Measurements from ENCODE around the gene RHOB. TPM values are rescaled to one million over a fixed set of nuclear protein-coding genes. Genes with fewer than 3 reads are reported as not detected.

The RHOB gene
- total RNA-seq, 1 experiment from 2014 or later, result 38.9 TPM

DNA sequence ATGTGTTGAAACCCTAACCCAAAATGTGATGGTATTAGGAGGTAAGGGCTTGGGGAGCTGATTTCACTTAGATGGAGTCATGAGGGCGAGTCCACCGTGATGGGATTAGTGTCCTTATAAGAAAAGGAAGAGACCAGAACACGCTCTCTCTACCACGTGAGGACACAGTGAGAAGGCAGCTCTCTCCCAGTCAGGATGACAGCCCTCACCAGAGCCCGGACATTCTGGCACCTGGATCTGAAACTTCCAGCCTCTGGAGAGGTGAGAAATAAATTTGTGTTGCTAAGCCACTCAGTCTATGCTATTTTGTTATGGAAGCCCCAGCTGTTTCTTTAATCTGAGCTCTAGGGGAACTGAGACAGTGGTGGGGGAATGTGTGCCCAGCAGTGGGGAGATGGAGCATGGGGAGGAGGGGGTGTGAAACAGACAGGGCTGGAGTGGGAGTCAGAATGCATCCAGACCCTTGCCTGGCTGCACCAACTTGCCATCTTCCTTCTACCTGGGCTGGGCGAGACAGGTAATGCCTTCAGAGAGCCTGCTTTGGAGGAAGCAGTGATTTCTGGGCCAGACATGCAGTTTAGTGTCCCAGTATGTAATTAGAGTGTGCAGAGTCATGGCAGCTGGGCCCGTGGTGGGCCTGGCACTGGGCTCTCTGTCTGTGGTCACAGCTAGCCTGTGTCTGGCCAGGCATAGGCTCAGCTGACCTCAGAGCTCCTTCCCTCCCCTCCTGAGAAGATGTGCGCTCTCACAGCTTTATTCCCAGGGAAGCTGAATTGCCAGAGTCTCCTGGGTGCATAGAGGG, 38.1 kb downstream of the RHOB start:
- TF ChIP-seq SIN3A (IDR thresholded peaks at IDR 0.05; ENCODE audit: borderline replicate concordance, insufficient read depth, low read depth, low read length) (no peak), POLR2AphosphoS5 (IDR thresholded peaks at IDR 0.05; ENCODE audit: low read depth, low read length) (no peak), TCF7L2 (IDR thresholded peaks at IDR 0.05; ENCODE audit: low read depth, low read length) (no peak)
- TF ChIP-seq, protein P1, sequence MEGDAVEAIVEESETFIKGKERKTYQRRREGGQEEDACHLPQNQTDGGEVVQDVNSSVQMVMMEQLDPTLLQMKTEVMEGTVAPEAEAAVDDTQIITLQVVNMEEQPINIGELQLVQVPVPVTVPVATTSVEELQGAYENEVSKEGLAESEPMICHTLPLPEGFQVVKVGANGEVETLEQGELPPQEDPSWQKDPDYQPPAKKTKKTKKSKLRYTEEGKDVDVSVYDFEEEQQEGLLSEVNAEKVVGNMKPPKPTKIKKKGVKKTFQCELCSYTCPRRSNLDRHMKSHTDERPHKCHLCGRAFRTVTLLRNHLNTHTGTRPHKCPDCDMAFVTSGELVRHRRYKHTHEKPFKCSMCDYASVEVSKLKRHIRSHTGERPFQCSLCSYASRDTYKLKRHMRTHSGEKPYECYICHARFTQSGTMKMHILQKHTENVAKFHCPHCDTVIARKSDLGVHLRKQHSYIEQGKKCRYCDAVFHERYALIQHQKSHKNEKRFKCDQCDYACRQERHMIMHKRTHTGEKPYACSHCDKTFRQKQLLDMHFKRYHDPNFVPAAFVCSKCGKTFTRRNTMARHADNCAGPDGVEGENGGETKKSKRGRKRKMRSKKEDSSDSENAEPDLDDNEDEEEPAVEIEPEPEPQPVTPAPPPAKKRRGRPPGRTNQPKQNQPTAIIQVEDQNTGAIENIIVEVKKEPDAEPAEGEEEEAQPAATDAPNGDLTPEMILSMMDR (IDR thresholded peaks at IDR 0.05), result no peak
- TF ChIP-seq, protein P2, sequence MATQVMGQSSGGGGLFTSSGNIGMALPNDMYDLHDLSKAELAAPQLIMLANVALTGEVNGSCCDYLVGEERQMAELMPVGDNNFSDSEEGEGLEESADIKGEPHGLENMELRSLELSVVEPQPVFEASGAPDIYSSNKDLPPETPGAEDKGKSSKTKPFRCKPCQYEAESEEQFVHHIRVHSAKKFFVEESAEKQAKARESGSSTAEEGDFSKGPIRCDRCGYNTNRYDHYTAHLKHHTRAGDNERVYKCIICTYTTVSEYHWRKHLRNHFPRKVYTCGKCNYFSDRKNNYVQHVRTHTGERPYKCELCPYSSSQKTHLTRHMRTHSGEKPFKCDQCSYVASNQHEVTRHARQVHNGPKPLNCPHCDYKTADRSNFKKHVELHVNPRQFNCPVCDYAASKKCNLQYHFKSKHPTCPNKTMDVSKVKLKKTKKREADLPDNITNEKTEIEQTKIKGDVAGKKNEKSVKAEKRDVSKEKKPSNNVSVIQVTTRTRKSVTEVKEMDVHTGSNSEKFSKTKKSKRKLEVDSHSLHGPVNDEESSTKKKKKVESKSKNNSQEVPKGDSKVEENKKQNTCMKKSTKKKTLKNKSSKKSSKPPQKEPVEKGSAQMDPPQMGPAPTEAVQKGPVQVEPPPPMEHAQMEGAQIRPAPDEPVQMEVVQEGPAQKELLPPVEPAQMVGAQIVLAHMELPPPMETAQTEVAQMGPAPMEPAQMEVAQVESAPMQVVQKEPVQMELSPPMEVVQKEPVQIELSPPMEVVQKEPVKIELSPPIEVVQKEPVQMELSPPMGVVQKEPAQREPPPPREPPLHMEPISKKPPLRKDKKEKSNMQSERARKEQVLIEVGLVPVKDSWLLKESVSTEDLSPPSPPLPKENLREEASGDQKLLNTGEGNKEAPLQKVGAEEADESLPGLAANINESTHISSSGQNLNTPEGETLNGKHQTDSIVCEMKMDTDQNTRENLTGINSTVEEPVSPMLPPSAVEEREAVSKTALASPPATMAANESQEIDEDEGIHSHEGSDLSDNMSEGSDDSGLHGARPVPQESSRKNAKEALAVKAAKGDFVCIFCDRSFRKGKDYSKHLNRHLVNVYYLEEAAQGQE (IDR thresholded peaks at IDR 0.05; ENCODE audit: insufficient read depth in 1 of 2, low read depth in 2 of 2, low read length in 1 of 2), result no peak
- no peak overlapping the region for H3K27ac ChIP-seq (ENCODE audit: low read length)
- intact Hi-C loops (cut with micrococcal nuclease; ENCODE audit: unreplicated experiment), result no loop called here
- H3K4me1 ChIP-seq (ENCODE audit: control insufficient read depth, insufficient read depth, low read length), result no peaks in the 10 kb centered on the region; the same call in 1 of the 2 replicates
- DNase-seq (ENCODE audit: low read depth, low spot score) (no peak), ATAC-seq (no peak)
- in situ Hi-C loops (cut with HindIII; ENCODE audit: low pct_unique_long_range_greater_than_20kb, low sequenced_read_pairs), result no loop called here
- no peaks in the 10 kb centered on the region for H3K27me3 ChIP-seq (ENCODE audit: control insufficient read depth, insufficient read depth, low read length)
- POLR2A ChIA-PET, result interaction anchor here (0.6 kb wide), 1 partner anchor 10 kb away, joined by 7 read pairs; no protein-coding TSS in a partner anchor
- H3K4me3 ChIP-seq (ENCODE audit: low read depth in 2 of 2, low read length in 2 of 2), result no peak overlapping the region
- no peaks in the 10 kb centered on the region for H3K9me3 ChIP-seq (ENCODE audit: control insufficient read depth, insufficient read depth, low read depth, low read length)
- no TSS peak for BruUV-seq (replicated peaks)
- CTCF ChIA-PET, result interaction anchor here (1.0 kb wide), 1 partner anchor 165 kb away, joined by 3 read pairs; no protein-coding TSS in a partner anchor
- no peaks in the 10 kb centered on the region for H3K36me3 ChIP-seq (ENCODE audit: control insufficient read depth, insufficient read depth, low read length)

DNA sequence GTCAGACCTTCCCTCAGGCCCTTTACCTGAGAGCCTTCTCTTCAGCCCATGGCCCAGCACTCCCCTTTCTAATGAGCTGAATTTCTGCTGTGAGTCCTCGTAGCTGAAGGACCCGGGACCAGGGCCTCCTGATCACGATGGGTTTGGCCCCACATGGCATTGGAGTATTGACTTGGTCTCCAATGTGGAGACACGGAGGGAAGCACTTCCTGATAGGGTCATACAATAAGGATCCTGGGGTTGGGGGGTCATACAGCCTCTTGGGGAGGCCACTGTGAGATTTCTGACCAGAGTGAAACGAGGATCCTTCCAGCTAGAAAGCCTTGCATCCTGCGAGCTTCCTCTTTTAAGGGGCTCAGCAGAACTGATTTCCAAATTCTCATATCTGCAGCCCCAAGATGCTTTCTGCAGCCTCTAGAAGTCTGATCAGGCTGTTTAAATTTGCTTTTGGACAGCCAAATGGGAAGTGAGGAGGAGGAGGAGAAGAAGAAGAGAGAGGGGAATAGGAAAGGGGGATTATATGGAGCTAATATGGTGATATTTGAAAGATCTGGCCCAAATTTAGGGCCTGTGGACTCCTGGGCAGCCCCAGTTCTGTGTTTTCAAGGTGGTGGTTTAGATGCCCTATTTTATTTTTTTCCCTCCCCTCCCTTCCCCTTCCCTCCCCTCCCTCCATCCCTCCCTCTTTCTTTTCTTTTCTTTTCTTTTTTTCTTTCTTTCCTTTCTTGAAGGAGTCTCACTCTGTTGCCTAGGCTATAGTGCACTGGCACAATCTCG, 38.9 kb downstream of the RHOB start:
- intact Hi-C loops (cut with micrococcal nuclease; ENCODE audit: unreplicated experiment) (no loop called here), in situ Hi-C loops (cut with HindIII; ENCODE audit: low pct_unique_long_range_greater_than_20kb, low sequenced_read_pairs) (no loop called here)
- CTCF ChIA-PET, result interaction anchor here (1.0 kb wide), 1 partner anchor 165 kb away, joined by 3 read pairs; no protein-coding TSS in a partner anchor
- H3K4me1 ChIP-seq (ENCODE audit: control insufficient read depth, insufficient read depth, low read length), result no peaks in the 10 kb centered on the region; the same call in 1 of the 2 replicates
- ATAC-seq (no peak), DNase-seq (ENCODE audit: low read depth, low spot score) (no peak)
- no peak overlapping the region for H3K27ac ChIP-seq (ENCODE audit: low read length)
- TF ChIP-seq, protein P2 (IDR thresholded peaks at IDR 0.05; ENCODE audit: insufficient read depth in 1 of 2, low read depth in 2 of 2, low read length in 1 of 2), result no peak
- TF ChIP-seq POLR2AphosphoS5 (IDR thresholded peaks at IDR 0.05; ENCODE audit: low read depth, low read length) (no peak), SIN3A (IDR thresholded peaks at IDR 0.05; ENCODE audit: borderline replicate concordance, insufficient read depth, low read depth, low read length) (no peak), TCF7L2 (IDR thresholded peaks at IDR 0.05; ENCODE audit: low read depth, low read length) (no peak)
- TF ChIP-seq, protein P1 (IDR thresholded peaks at IDR 0.05), result no peak
- H3K36me3 ChIP-seq (ENCODE audit: control insufficient read depth, insufficient read depth, low read length), result no peaks in the 10 kb centered on the region
- POLR2A ChIA-PET, result interaction anchor here (0.6 kb wide), 1 partner anchor 9 kb away, joined by 7 read pairs; no protein-coding TSS in a partner anchor
- no peaks in the 10 kb centered on the region for H3K27me3 ChIP-seq (ENCODE audit: control insufficient read depth, insufficient read depth, low read length)
- no TSS peak for BruUV-seq (replicated peaks)
- H3K9me3 ChIP-seq (ENCODE audit: control insufficient read depth, insufficient read depth, low read depth, low read length), result no peaks in the 10 kb centered on the region
- no peak overlapping the region for H3K4me3 ChIP-seq (ENCODE audit: low read depth in 2 of 2, low read length in 2 of 2)

Measured in Panc1 (cell line).